HCT116 (cell line): ENCODE results near the gene PPP2R3A. TPM values are rescaled to one million over a fixed set of nuclear protein-coding genes. Genes with fewer than 3 reads are reported as not detected.

Source experiments
- ATAC-seq: fragments of 200-7000 bp; cut with Tn5 transposase; 2 replicates; pipeline ENCODE4 v1.9.1; 2020; ENCODE audit warnings: mild to moderate bottlenecking, moderate library complexity
- BruUV-seq: library from RNA; stranded (reverse); fragments of 400-500 nt; replicated peaks from 2 replicates; lab custom pipeline; 2021; lab: Mats Ljungman, UMichigan
- CTCF ChIA-PET: fragments of 300-600 bp; sonication (Branson Sonifier 250); formaldehyde crosslinking; loops from one replicate; lab custom pipeline; 2021; ENCODE audit warnings: antibody characterized with exemption; lab: Charles Lee
- POLR2A ChIA-PET: fragments of 300-600, 350-600 bp; sonication (Branson Sonifier 250); formaldehyde crosslinking; loops from one replicate; lab custom pipeline; 2021; ENCODE audit warnings: antibody characterized with exemption; lab: Charles Lee
- RAD21 ChIA-PET, 2 experiments: fragments of 300-600 bp; sonication (Branson Sonifier 250); formaldehyde crosslinking; loops; one replicate each; lab custom pipeline; 2023; ENCODE audit warnings: low total read pairs in 2 of 2; ENCODE audit not compliant: uncharacterized antibody in 2 of 2, unreplicated experiment in 2 of 2, low non-redundant PET in 1 of 2; lab: Charles Lee
- DNase-seq: peaks from one replicate; pipeline ENCODE4 v3.0.0-alpha.2; 2010; ENCODE audit warnings: low read depth, low spot score
- H2AFZ ChIP-seq: fragments of 200-600 bp; shearing (Covaris generic), sonication (generic); 2 replicates; pipeline ENCODE4 v1.6.1; 2017; ENCODE audit warnings: low read depth, mixed run types, mixed read lengths, antibody characterized with exemption, low read length; ENCODE audit not compliant: poor library complexity, severe bottlenecking
- H3K27ac ChIP-seq: 2 replicates; pipeline ENCODE4 v1.5.1; 2012; ENCODE audit warnings: low read depth, low read length
- H3K27me3 ChIP-seq: fragments of 200-600 bp; sonication (generic); 2 replicates; pipeline ENCODE4 v1.6.1; 2016; ENCODE audit warnings: mixed run types, low read length, mixed read lengths; ENCODE audit not compliant: insufficient read depth
- H3K36me3 ChIP-seq, 2 experiments: fragments of 200-500 bp in 1 of 2; fragments of 200-600 bp in 1 of 2; sonication (Bioruptor generic) in 1 of 2; sonication (generic) in 1 of 2; 2 replicates each; pipeline versions ENCODE4 v1.5.1 to v1.6.1; 2014 to 2016; ENCODE audit warnings: low read length in 2 of 2, inconsistent platforms in 1 of 2, mixed read lengths in 1 of 2, mixed run types in 1 of 2; ENCODE audit not compliant: insufficient read depth in 2 of 2, control insufficient read depth in 1 of 2
- H3K4me1 ChIP-seq, 2 experiments: fragments of 200-600 bp in 1 of 2; sonication (generic) in 1 of 2; 2 replicates each; pipeline versions ENCODE4 v1.5.1 to v1.6.1; 2012 to 2017; ENCODE audit warnings: low read length in 2 of 2, inconsistent platforms in 1 of 2, mild to moderate bottlenecking in 1 of 2, mixed read lengths in 1 of 2, mixed run types in 1 of 2, moderate library complexity in 1 of 2; ENCODE audit not compliant: insufficient read depth in 2 of 2, control insufficient read depth in 1 of 2
- H3K4me2 ChIP-seq: fragments of 200-600 bp; sonication (generic); 2 replicates; pipeline ENCODE4 v1.6.1; 2017; ENCODE audit warnings: mixed run types, low read length, mixed read lengths
- H3K4me3 ChIP-seq, 2 experiments: fragments of 200-600 bp in 1 of 2; sonication (generic) in 1 of 2; replicated peaks in 1 of 2; 2 replicates each; pipeline ENCODE4 v1.5.1; 2011 to 2016; ENCODE audit warnings: low read length in 2 of 2, control low read depth in 1 of 2, low read depth in 1 of 2, mild to moderate bottlenecking in 1 of 2, mixed read lengths in 1 of 2, mixed run types in 1 of 2
- H3K79me2 ChIP-seq: fragments of 200-600 bp; sonication (generic); 2 replicates; pipeline ENCODE4 v1.6.1; 2017; ENCODE audit warnings: mild to moderate bottlenecking, mixed run types, low read length, moderate library complexity, mixed read lengths; ENCODE audit not compliant: insufficient read depth
- H3K9ac ChIP-seq: fragments of 200-600 bp; sonication (generic); 2 replicates; pipeline ENCODE4 v1.6.1; 2016; ENCODE audit warnings: low read length, mixed read lengths
- H3K9me2 ChIP-seq: fragments of 200-600 bp; sonication (generic), shearing (Covaris generic); 2 replicates; pipeline ENCODE4 v1.6.1; 2017; ENCODE audit warnings: mixed run types, mild to moderate bottlenecking, moderate library complexity; ENCODE audit not compliant: insufficient read depth
- H3K9me3 ChIP-seq, 2 experiments: fragments of 200-500 bp in 1 of 2; fragments of 200-600 bp in 1 of 2; sonication (Bioruptor generic) in 1 of 2; sonication (generic) in 1 of 2; 2 replicates each; pipeline ENCODE4 v1.6.1; 2014 to 2017; ENCODE audit warnings: low read length in 2 of 2, mixed read lengths in 2 of 2, inconsistent platforms in 1 of 2, low read depth in 1 of 2, mild to moderate bottlenecking in 1 of 2, mixed run types in 1 of 2, moderate library complexity in 1 of 2; ENCODE audit not compliant: control insufficient read depth in 1 of 2, insufficient read depth in 1 of 2
- H4K20me1 ChIP-seq: fragments of 200-600 bp; sonication (generic), shearing (Covaris generic); 2 replicates; pipeline ENCODE4 v1.6.1; 2017; ENCODE audit warnings: mixed run types, mild to moderate bottlenecking, moderate library complexity; ENCODE audit not compliant: insufficient read depth
- CEBPB ChIP-seq: IDR thresholded peaks from 2 replicates; pipeline ENCODE4 v1.6.1; 2012; ENCODE audit warnings: low read depth
- CTCF ChIP-seq, 3 experiments: fragments of 200-600 bp in 1 of 3; sonication (generic) in 1 of 3; IDR thresholded peaks in 2 of 3; conservative IDR thresholded peaks in 1 of 3; 2 replicates each; pipeline ENCODE4 v1.5.1; 2012 to 2017; ENCODE audit warnings: low read depth in 2 of 3, low read length in 2 of 3, antibody characterized with exemption in 1 of 3, borderline replicate concordance in 1 of 3, control low read depth in 1 of 3, mild to moderate bottlenecking in 1 of 3, mixed read lengths in 1 of 3, mixed run types in 1 of 3, moderate library complexity in 1 of 3; ENCODE audit not compliant: insufficient read depth in 1 of 3
- POLR2A ChIP-seq: IDR thresholded peaks from 2 replicates; pipeline ENCODE4 v1.7.0; 2011; ENCODE audit warnings: borderline replicate concordance; ENCODE audit not compliant: insufficient read depth, insufficient read length; ENCODE audit errors: extremely low read depth
- SIN3A ChIP-seq: IDR thresholded peaks from 2 replicates; pipeline ENCODE4 v1.6.1; 2012; ENCODE audit warnings: low read depth
- SP1 ChIP-seq: IDR thresholded peaks from 2 replicates; pipeline ENCODE4 v1.6.1; 2012; ENCODE audit warnings: low read depth
- SRF ChIP-seq: IDR thresholded peaks from 2 replicates; pipeline ENCODE4 v1.6.1; 2012; ENCODE audit warnings: low read depth
- YY1 ChIP-seq: IDR thresholded peaks from 2 replicates; pipeline ENCODE4 v1.6.1; 2011; ENCODE audit warnings: low read length, low read depth, moderate library complexity, mild to moderate bottlenecking; ENCODE audit not compliant: insufficient replicate concordance; ENCODE audit errors: extremely low read depth
- ZFX ChIP-seq: fragments of 450-650 bp; IDR thresholded peaks from 2 replicates; pipeline ENCODE4 v1.6.1; 2017
- intact Hi-C: fragments of 100-400 bp; cut with micrococcal nuclease; formaldehyde crosslinking; loops from 2 replicates; pipeline ENCODE4 v1.10.0; 2022
- total RNA-seq: library from RNA; stranded (reverse); gene quantifications from one replicate; pipeline ENCODE4 v1.2.1, GENCODE V29; 2021; ENCODE audit not compliant: unreplicated experiment

The PPP2R3A gene
- total RNA-seq, 1 experiment from 2014 or later, result 6.1 TPM

- Histone ChIP-seq H3K4me2 (no peak overlapping the region), H3K9me2 (no peaks in the 10 kb centered on the region), H3K27me3 (no peaks in the 10 kb centered on the region), H3K9ac (no peak overlapping the region), H3K4me3 (no peak overlapping the region), H3K4me1 (no peaks in the 10 kb centered on the region; a peak in 1 of 4 replicates), H3K36me3 (no peaks in the 10 kb centered on the region), H2AFZ (no peak overlapping the region), H3K9me3 (no peaks in the 10 kb centered on the region), H3K79me2 (no peaks in the 10 kb centered on the region), H3K27ac (no peak overlapping the region), H4K20me1 (no peaks in the 10 kb centered on the region)
- POLR2A ChIA-PET, result no interaction called here
- intact Hi-C loops, result no loop called here
- CTCF ChIA-PET, result no interaction called here
- BruUV-seq, result no TSS peak
- RAD21 ChIA-PET, result no interaction called here
- DNase-seq, result no peak
- TF ChIP-seq SRF (no peak), YY1 (no peak), SIN3A (no peak), ZFX (no peak), SP1 (no peak), CTCF (IDR thresholded peaks at IDR 0.05 in 2 of 3, conservative IDR thresholded peaks at IDR 0.05 in 1 of 3; ENCODE audit: borderline replicate concordance in 1 of 3, insufficient read depth in 1 of 3, low read depth in 2 of 3, low read length in 2 of 3) (no peak), POLR2A (no peak), CEBPB (no peak)
- TF ChIP-seq, all 23 proteins: peak for 0
- ATAC-seq, result no peak
Observed at GRCh38 chr3:135944831-135945230, 20.7 kb upstream of the PPP2R3A start.

GRCh38 chr3:135950941-135951340 is 14.6 kb upstream of the PPP2R3A start:
- H4K20me1 ChIP-seq, result no peaks in the 10 kb centered on the region
- ATAC-seq, result no peak
- no peaks in the 10 kb centered on the region for H3K4me1 ChIP-seq
- no peak for DNase-seq
- H3K79me2 ChIP-seq, result no peaks in the 10 kb centered on the region
- no peaks in the 10 kb centered on the region for H3K36me3 ChIP-seq
- BruUV-seq, result no TSS peak
- H3K27ac ChIP-seq, result no peak overlapping the region
- intact Hi-C loops, result no loop called here
- ChIA-PET RAD21 (no interaction called here), POLR2A (no interaction called here), CTCF (no interaction called here)
- H2AFZ ChIP-seq, result no peak overlapping the region
- peaks cover 0 to 4% of the 10 kb centered on the region in 2 experiments; a peak in 1 of 4 replicates for H3K9me3 ChIP-seq
- H3K4me3 ChIP-seq, result no peak overlapping the region
- H3K9ac ChIP-seq, result no peak overlapping the region
- H3K9me2 ChIP-seq, result no peaks in the 10 kb centered on the region
- no peak for TF ChIP-seq YY1
- H3K4me2 ChIP-seq, result no peak overlapping the region
- no peaks in the 10 kb centered on the region for H3K27me3 ChIP-seq
